A673 (cell line): ENCODE results near the gene WDSUB1.

Experiments used
- CTCF ChIP-seq: fragments of 300-800, 200-600 bp; sonication (generic); conservative IDR thresholded peaks from 2 replicates; pipeline ENCODE4 v1.5.1; 2017; ENCODE audit warnings: low read depth, mild to moderate bottlenecking, antibody characterized with exemption, low read length, moderate library complexity, mixed read lengths
- EZH2 ChIP-seq: fragments of 200-600 bp; sonication (generic); IDR thresholded peaks from 2 replicates; pipeline ENCODE4 v1.6.1; 2017; ENCODE audit warnings: borderline replicate concordance, low read depth, mild to moderate bottlenecking, mixed read lengths, antibody characterized with exemption, low read length; ENCODE audit not compliant: poor library complexity, severe bottlenecking

GRCh38 chr2:159326569-159327255, 40.2 kb upstream of the WDSUB1 start:
- no peak for TF ChIP-seq CTCF
- TF ChIP-seq EZH2: no peak
